Measurements from ENCODE around the gene PRKAR2B.
"Not testable (repeated sequence)": the region's sequence is repeated elsewhere in the genome, so short reads cannot be mapped to it uniquely, and the experiment has no call there.

Gene PRKAR2B

DNA sequence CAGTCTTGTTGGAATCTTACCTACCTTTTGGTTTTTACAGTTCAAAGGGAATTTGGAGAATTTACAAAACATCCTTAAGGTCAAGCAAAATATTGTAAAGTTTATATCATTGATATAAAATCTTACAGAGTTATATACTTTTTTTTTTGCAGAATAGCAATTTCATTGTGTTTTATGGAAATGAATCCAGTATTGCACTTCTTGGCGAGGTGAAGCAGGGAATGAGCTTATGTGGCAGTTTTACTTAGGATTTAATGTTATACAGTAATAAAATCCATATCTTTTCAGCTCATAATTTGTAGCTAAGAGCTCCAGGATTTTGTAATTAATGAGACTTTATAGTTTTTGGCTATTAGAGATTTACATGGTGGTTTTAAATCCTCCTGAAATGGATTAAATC is 5.0 kb downstream of the PRKAR2B start:
- Histone ChIP-seq H3K9me3 (ENCODE audit: control insufficient read depth, insufficient read depth, low read depth, low read length) (no peaks in the 10 kb centered on the region), H3K4me3 (ENCODE audit: low read depth, low read length) (no peak overlapping the region), H3K27me3 (ENCODE audit: control insufficient read depth, insufficient read depth, low read length) (peaks cover 15% of the 10 kb centered on the region), H3K9ac (ENCODE audit: low read length) (no peak overlapping the region), H3K27ac (ENCODE audit: low read depth, low read length) (no peak overlapping the region), H3K36me3 (ENCODE audit: control insufficient read depth, insufficient read depth, low read length) (no peaks in the 10 kb centered on the region), H3K4me1 (ENCODE audit: control insufficient read depth, insufficient read depth, low read length) (peaks cover 17% of the 10 kb centered on the region)

DNA sequence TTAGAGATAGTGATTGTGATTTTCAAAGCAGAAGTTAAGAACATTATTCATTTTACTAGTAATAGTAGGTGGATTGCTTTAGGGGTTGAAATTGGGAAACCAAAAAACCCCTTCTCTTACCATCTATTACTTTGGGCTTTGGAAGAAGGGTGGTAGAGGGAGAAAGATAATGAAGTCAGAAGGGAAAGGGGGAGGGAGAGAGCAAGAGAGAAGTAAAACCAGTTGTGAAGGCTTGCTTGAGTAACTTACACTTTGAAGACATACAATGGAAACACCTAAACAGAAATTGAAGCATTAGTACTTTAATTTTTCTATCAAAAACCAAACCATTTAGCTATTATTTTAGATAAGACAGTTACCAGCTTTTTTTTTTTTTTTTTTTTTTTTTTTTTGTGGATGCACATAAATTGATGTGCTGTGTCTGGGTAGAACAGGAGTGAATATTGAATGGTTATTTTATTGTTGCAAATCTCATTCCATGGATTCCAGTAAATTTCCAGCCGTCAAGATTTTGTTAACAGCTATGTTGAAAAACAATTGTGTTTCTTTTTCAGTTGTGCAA is 5.5 kb downstream of the PRKAR2B start:
- Histone ChIP-seq H3K27ac (ENCODE audit: low read depth, low read length) (no peak overlapping the region), H3K9me3 (ENCODE audit: control insufficient read depth, insufficient read depth, low read depth, low read length) (no peaks in the 10 kb centered on the region), H3K9ac (ENCODE audit: low read length) (no peak overlapping the region), H3K27me3 (ENCODE audit: control insufficient read depth, insufficient read depth, low read length) (peaks cover 15% of the 10 kb centered on the region), H3K4me1 (ENCODE audit: control insufficient read depth, insufficient read depth, low read length) (peaks cover 17% of the 10 kb centered on the region), H3K4me3 (ENCODE audit: low read depth, low read length) (no peak overlapping the region), H3K36me3 (ENCODE audit: control insufficient read depth, insufficient read depth, low read length) (no peaks in the 10 kb centered on the region)

DNA sequence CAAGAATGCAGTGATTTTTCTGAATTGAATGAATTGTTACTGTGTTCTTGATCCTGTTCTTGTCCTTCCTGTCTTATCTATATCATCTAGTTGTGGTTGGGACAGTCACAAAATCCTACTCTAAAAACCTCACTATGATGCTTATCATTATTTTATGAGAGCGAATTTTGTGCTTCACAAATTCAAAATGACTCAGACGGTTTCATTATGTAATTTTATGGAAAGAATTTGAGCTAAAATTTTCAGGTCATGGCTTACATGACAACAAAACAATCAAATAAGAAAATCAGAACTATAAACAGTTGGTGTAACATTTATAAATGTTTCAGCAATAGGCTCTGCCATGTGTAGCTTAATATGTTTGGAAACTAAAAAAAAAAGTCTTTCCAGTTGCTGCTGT is 6.9 kb downstream of the PRKAR2B start:
- H3K36me3 ChIP-seq (ENCODE audit: control insufficient read depth, insufficient read depth, low read length): no peaks in the 10 kb centered on the region
- H3K27me3 ChIP-seq (ENCODE audit: control insufficient read depth, insufficient read depth, low read length): peaks cover 2% of the 10 kb centered on the region; the same call in 1 of the 2 replicates
- peaks cover 8% of the 10 kb centered on the region for H3K4me1 ChIP-seq (ENCODE audit: control insufficient read depth, insufficient read depth, low read length)
- no peak overlapping the region for H3K9ac ChIP-seq (ENCODE audit: low read length)
- H3K4me3 ChIP-seq (ENCODE audit: low read depth, low read length): no peak overlapping the region
- H3K9me3 ChIP-seq (ENCODE audit: control insufficient read depth, insufficient read depth, low read depth, low read length): no peaks in the 10 kb centered on the region
- H3K27ac ChIP-seq (ENCODE audit: low read depth, low read length): no peak overlapping the region

DNA sequence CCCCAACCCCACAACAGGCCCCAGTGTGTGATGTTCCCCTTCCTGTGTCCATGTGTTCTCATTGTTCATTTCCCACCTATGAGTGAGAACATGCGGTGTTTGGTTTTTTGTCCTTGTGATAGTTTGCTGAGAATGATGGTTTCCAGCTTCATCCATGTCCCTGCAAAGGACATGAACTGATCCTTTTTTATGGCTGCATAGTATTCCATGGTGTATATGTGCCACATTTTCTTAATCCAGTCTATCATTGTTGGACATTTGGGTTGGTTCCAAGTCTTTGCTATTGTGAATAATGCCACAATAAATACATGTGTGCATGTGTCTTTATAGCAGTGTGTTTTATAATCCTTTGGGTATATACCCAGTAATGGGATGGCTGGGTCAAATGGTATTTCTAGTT is 10.5 kb downstream of the PRKAR2B start:
- H3K36me3 ChIP-seq (ENCODE audit: control insufficient read depth, insufficient read depth, low read length); H3K9ac ChIP-seq (ENCODE audit: low read length); H3K9me3 ChIP-seq (ENCODE audit: control insufficient read depth, insufficient read depth, low read depth, low read length); H3K27me3 ChIP-seq (ENCODE audit: control insufficient read depth, insufficient read depth, low read length); H3K4me3 ChIP-seq (ENCODE audit: low read depth, low read length); H3K27ac ChIP-seq (ENCODE audit: low read depth, low read length); H3K4me1 ChIP-seq (ENCODE audit: control insufficient read depth, insufficient read depth, low read length): not testable (repeated sequence)

DNA sequence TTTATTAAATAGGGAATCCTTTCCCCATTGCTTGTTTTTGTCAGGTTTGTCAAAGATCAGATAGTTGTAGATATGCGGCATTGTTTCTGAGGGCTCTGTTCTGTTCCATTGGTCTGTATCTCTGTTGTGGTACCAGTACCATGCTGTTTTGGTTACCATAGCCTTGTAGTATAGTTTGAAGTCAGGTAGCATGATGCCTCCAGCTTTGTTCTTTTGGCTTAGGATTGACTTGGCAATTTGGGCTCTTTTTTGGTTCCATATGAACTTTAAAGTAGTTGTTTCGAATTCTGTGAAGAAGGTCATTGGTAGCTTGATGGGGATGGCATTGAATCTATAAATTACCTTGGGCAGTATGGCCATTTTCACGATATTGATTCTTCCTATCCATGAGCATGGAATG is 11.6 kb downstream of the PRKAR2B start:
- not testable (repeated sequence) for H3K9me3 ChIP-seq (ENCODE audit: control insufficient read depth, insufficient read depth, low read depth, low read length); H3K27me3 ChIP-seq (ENCODE audit: control insufficient read depth, insufficient read depth, low read length); H3K4me3 ChIP-seq (ENCODE audit: low read depth, low read length); H3K9ac ChIP-seq (ENCODE audit: low read length); H3K36me3 ChIP-seq (ENCODE audit: control insufficient read depth, insufficient read depth, low read length); H3K4me1 ChIP-seq (ENCODE audit: control insufficient read depth, insufficient read depth, low read length); H3K27ac ChIP-seq (ENCODE audit: low read depth, low read length)

DNA sequence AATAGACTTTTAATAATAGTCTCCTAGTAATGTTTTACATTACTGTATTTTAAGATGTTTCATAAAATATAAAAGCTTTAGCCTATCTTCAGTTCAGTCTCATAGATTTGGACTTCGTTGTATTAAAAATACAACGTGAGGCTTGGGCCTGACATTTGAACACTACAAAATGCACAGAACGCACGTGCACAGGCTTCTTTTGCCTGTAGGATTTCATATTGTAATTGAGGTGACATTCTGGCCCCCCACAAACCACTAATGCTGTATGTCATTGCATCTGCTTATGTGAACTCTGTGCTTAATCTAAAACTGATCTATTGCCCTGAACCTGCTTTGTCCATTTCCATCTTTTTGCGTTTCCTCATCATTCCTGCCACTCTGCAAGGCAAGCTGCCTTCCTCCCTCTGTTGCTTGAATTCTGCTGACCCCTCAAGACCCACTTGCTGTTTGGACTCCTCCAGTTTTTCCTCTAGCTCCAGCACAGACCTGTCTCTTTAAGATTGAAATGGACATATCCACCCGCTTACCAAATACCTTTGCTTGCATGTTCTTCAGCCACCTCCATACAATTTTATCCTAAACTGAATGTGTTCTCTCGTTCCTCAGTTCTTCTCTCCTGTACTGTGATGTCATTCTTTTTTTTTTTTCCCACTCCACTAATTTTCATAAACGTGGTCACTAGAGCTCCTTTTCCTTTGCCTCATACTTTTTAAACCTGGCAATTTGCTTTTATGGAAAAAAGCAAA is 12.4 kb downstream of the PRKAR2B start:
- Histone ChIP-seq H3K9ac (ENCODE audit: low read length) (no peak overlapping the region), H3K36me3 (ENCODE audit: control insufficient read depth, insufficient read depth, low read length) (no peaks in the 10 kb centered on the region), H3K9me3 (ENCODE audit: control insufficient read depth, insufficient read depth, low read depth, low read length) (no peaks in the 10 kb centered on the region), H3K4me3 (ENCODE audit: low read depth, low read length) (no peak overlapping the region), H3K27ac (ENCODE audit: low read depth, low read length) (no peak overlapping the region), H3K27me3 (ENCODE audit: control insufficient read depth, insufficient read depth, low read length) (no peaks in the 10 kb centered on the region), H3K4me1 (ENCODE audit: control insufficient read depth, insufficient read depth, low read length) (no peaks in the 10 kb centered on the region)

DNA sequence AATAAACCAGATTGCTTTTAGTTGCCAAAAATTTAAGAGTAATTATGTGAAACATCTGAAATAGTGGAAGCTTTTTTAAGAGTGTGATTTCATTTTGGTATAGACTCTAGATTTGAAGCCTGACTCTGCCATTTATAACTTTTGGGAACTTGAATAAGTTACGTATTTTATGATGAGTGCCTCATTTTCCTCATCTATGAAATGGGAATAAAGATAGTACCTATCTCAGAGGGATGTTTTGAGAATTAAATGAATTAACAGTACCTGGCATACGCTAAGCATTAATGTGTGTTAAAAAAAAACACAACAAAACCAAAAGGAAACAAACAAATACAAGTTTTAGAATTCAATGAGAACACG is 12.9 kb downstream of the PRKAR2B start:
- Histone ChIP-seq H3K27me3 (ENCODE audit: control insufficient read depth, insufficient read depth, low read length) (no peaks in the 10 kb centered on the region), H3K4me1 (ENCODE audit: control insufficient read depth, insufficient read depth, low read length) (no peaks in the 10 kb centered on the region), H3K9ac (ENCODE audit: low read length) (no peak overlapping the region), H3K36me3 (ENCODE audit: control insufficient read depth, insufficient read depth, low read length) (no peaks in the 10 kb centered on the region), H3K27ac (ENCODE audit: low read depth, low read length) (no peak overlapping the region), H3K4me3 (ENCODE audit: low read depth, low read length) (no peak overlapping the region), H3K9me3 (ENCODE audit: control insufficient read depth, insufficient read depth, low read depth, low read length) (no peaks in the 10 kb centered on the region)

DNA sequence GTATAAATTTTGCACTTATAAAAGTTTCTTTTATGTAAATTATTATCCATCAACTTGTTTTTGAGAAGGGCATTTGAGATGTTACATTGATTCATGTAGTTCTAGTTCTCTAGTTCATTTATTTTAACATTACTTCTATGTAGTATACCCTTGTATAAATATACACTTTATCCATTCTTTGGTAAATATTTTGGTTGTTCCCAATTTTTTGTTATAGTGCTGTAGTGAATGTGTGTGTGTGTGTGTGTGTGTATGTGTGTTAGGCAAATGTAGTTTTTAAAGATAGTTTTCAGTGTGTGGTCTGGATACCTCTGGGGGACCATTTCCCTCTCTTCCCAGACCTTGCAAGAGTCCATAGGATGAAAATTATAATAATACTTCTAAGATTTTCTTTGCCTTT is 15.0 kb downstream of the PRKAR2B start:
- no peak overlapping the region for H3K27ac ChIP-seq (ENCODE audit: low read depth, low read length)
- H3K4me3 ChIP-seq (ENCODE audit: low read depth, low read length): no peak overlapping the region
- H3K9me3 ChIP-seq (ENCODE audit: control insufficient read depth, insufficient read depth, low read depth, low read length): no peaks in the 10 kb centered on the region
- H3K36me3 ChIP-seq (ENCODE audit: control insufficient read depth, insufficient read depth, low read length): no peaks in the 10 kb centered on the region
- no peak overlapping the region for H3K9ac ChIP-seq (ENCODE audit: low read length)
- H3K4me1 ChIP-seq (ENCODE audit: control insufficient read depth, insufficient read depth, low read length): no peaks in the 10 kb centered on the region
- no peaks in the 10 kb centered on the region for H3K27me3 ChIP-seq (ENCODE audit: control insufficient read depth, insufficient read depth, low read length)

DNA sequence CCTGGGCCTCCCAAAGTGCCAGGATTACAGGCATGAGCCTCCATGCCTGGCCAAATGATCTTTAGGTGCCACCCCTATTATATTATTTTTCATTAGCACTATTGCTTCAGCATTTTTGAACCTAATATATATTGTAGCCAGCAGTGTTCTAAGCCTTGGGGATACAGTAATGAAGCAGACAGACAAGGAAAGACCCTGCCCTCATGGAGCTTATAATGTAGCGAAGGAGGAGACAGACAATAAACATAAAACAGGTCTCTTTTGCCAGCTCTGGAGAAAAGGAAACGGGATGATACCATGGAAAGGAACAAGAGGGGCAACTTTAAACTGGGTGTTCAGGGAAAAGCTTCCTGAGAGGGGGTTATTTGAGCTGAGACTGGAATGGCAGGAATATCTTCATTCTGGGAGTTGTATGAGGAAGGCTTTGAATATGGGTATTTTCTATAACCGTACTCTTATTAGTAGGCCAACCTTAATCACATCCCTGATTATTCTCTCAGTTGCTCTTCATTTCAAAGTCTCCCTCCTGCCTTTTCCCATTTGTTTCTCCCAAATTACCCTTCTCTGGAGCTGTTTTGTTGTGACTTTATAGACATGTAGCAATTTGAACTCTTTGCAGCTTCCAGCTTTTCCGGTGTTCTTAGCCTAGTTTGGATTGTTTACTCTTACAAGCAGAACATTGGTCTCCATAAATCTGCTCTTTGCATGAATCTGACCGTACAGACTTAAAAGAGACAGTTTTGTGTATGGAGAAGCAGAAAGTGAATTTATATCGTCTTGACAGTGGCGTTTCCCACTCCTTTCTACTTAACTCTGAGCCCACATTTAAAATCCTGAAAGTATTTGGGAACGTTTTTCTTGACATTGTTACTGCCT is 19.0 kb downstream of the PRKAR2B start:
- H3K36me3 ChIP-seq (ENCODE audit: control insufficient read depth, insufficient read depth, low read length): no peaks in the 10 kb centered on the region
- no peaks in the 10 kb centered on the region for H3K27me3 ChIP-seq (ENCODE audit: control insufficient read depth, insufficient read depth, low read length)
- peaks cover 15% of the 10 kb centered on the region; the same call in 1 of the 2 replicates for H3K4me1 ChIP-seq (ENCODE audit: control insufficient read depth, insufficient read depth, low read length)
- H3K9ac ChIP-seq (ENCODE audit: low read length): no peak overlapping the region
- no peak overlapping the region for H3K27ac ChIP-seq (ENCODE audit: low read depth, low read length)
- H3K4me3 ChIP-seq (ENCODE audit: low read depth, low read length): no peak overlapping the region
- H3K9me3 ChIP-seq (ENCODE audit: control insufficient read depth, insufficient read depth, low read depth, low read length): no peaks in the 10 kb centered on the region

DNA sequence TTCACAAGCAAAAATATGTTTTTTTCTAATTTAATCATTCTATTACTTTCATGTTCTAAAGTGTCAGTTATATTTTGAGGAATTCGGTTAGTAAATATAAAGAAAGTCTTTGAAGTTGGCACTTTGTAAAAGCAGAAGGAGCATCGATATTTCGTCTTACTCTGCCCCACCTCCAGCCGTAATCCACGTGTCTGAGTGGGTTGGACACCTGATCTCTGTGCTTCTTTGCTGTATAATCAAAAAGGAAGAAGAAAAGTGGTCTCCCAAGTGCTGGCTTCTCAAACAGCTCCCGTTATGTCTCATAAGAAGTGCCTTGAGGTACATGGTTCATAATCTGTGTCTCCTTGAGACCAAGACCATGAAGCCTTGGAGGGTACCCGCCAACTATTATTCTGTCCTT is 19.8 kb downstream of the PRKAR2B start:
- Histone ChIP-seq H3K36me3 (ENCODE audit: control insufficient read depth, insufficient read depth, low read length) (no peaks in the 10 kb centered on the region), H3K27ac (ENCODE audit: low read depth, low read length) (no peak overlapping the region), H3K9me3 (ENCODE audit: control insufficient read depth, insufficient read depth, low read depth, low read length) (no peaks in the 10 kb centered on the region), H3K27me3 (ENCODE audit: control insufficient read depth, insufficient read depth, low read length) (no peaks in the 10 kb centered on the region), H3K4me1 (ENCODE audit: control insufficient read depth, insufficient read depth, low read length) (peaks cover 15% of the 10 kb centered on the region; the same call in 1 of the 2 replicates), H3K4me3 (ENCODE audit: low read depth, low read length) (no peak overlapping the region), H3K9ac (ENCODE audit: low read length) (no peak overlapping the region)

DNA sequence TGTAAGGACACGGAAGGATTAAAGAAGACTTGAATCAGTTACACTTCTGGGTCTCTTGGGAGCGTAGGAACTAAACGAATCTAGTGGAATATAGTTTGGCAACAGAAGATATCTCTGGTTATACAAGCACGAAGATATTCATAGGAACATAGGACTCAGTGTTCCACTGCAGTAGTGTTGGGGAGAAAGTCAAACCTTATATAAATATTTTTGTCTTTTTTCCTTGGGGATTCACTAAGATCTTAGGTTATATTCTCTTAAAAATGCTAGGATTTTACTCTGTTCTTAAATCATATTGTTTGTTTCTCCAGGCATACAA is 21.4 kb downstream of the PRKAR2B start:
- Histone ChIP-seq H3K27me3 (ENCODE audit: control insufficient read depth, insufficient read depth, low read length) (no peaks in the 10 kb centered on the region), H3K9ac (ENCODE audit: low read length) (no peak overlapping the region), H3K27ac (ENCODE audit: low read depth, low read length) (no peak overlapping the region)

More for the DNA sequence above, 21.4 kb downstream of the PRKAR2B start:
- no peaks in the 10 kb centered on the region for H3K9me3 ChIP-seq (ENCODE audit: control insufficient read depth, insufficient read depth, low read depth, low read length)
- peaks cover 15% of the 10 kb centered on the region; the same call in 1 of the 2 replicates for H3K4me1 ChIP-seq (ENCODE audit: control insufficient read depth, insufficient read depth, low read length)
- no peak overlapping the region for H3K4me3 ChIP-seq (ENCODE audit: low read depth, low read length)
- no peaks in the 10 kb centered on the region for H3K36me3 ChIP-seq (ENCODE audit: control insufficient read depth, insufficient read depth, low read length)
